ENCODE data around the gene PFDN5.

Gene PFDN5

DNA sequence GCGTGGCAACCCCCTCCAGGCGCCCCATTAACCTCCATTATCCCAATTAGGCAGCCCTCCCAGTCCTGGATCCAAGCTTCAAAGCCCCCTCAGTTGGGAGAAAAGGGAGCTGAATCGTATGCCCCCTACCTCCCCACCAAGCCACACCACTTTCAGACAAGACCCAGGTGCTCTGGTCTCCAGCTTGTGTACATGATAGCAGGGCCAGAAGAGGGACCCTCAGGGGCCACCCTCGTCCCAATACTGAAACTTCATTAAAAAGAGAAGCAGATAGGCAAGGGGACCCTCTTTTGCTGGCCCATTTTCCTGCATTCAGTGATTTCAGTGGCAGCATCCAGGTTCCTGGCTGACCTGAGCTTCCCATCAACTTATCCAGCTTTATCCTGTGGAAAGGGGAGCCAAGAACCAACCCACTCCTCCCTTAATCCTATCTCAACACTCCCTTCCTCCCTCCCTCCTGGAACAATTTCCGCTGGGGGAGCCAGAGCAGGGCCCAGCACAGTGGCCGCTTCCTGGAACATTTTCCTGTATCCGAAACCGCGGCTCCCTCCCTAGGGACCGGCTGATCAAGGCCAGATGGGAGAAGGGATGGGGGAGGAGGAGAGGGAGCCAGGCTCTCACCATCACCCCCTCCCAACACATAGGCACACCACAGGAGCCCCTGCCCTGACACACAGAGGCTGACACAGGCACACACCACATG, 50.3 kb downstream of the PFDN5 start:
- no peak for DNase-seq (ENCODE audit: low read depth, low spot score)
- H3K4me3 ChIP-seq (ENCODE audit: low read length) = peak overlapping the region; percentile 63

DNA sequence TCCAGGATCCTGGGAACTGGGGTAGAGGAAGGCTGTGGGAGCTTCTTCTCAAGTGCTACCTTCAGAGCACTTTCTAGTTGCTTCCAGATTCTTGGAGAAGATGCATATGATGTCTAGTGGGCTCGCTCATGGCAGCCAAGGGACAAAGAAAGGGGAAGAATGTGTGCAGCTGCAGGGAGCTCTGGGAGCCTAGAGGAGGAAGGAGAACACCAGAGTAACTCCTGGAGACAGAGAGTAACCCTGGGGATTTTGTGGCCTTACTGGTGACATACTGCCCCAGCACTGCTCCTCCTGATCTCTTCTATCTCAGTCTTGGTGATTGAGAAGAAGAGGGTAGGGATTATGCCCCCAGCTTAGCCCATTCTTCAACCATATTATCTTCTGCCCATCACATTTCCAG, 51.1 kb downstream of the PFDN5 start:
- DNase-seq (ENCODE audit: low read depth, low spot score) = no peak

DNA sequence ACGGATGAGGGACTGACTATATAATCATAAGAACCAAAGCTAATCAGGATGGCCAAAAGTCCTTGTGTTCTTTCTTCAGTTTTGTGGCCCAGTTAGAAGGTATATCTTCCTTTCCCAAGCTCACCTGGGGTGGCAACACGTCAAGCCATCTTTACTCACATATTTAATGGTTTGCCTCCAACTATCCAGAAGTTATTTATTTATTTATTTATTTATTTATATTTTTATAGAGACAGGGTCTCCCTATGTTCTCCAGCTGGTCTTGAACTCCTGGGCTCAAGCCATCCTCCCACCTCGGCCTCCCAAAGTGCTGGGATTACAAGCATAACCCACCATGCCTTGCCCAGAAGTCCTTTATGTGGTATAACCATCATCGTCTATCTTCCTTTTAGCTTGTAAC, 52.6 kb downstream of the PFDN5 start:
- H3K4me3 ChIP-seq (ENCODE audit: low read length) = no peak overlapping the region
- no peak for DNase-seq (ENCODE audit: low read depth, low spot score)

More for the DNA sequence above, 51.1 kb downstream of the PFDN5 start:
- H3K4me3 ChIP-seq (ENCODE audit: low read length) = no peak overlapping the region
